Neuronal stem cell (in vitro differentiated cells): ENCODE measurements around the gene TNRC6B.

Experiments used
- DNase-seq: peaks from one replicate; pipeline ENCODE4 v3.0.0-alpha.2; 2013; ENCODE audit warnings: low spot score
- H2AFZ ChIP-seq: one replicate; pipeline ENCODE4 v1.6.1; 2013; ENCODE audit warnings: mild to moderate bottlenecking, low read length, inconsistent platforms
- H2AK5ac ChIP-seq: 2 replicates; pipeline ENCODE4 v1.6.1; 2013; ENCODE audit warnings: low read depth, mild to moderate bottlenecking, inconsistent platforms, low read length, moderate library complexity, mixed read lengths
- H2BK120ac ChIP-seq: 2 replicates; pipeline ENCODE4 v1.6.1; 2013; ENCODE audit warnings: low read depth, mild to moderate bottlenecking, inconsistent platforms, low read length, moderate library complexity, mixed read lengths
- H2BK12ac ChIP-seq: one replicate; pipeline ENCODE4 v1.6.1; 2013; ENCODE audit warnings: low read length, inconsistent platforms
- H2BK15ac ChIP-seq: 2 replicates; pipeline ENCODE4 v1.6.1; 2013; ENCODE audit warnings: mild to moderate bottlenecking, low read length, inconsistent platforms, mixed read lengths
- H2BK5ac ChIP-seq: one replicate; pipeline ENCODE4 v1.6.1; 2013; ENCODE audit warnings: inconsistent platforms, mild to moderate bottlenecking, low read length, moderate library complexity
- H3K14ac ChIP-seq: one replicate; pipeline ENCODE4 v1.6.1; 2013; ENCODE audit warnings: low read length, inconsistent platforms
- H3K18ac ChIP-seq: 2 replicates; pipeline ENCODE4 v1.6.1; 2013; ENCODE audit warnings: low read length, inconsistent platforms
- H3K23ac ChIP-seq: 2 replicates; pipeline ENCODE4 v1.6.1; 2013; ENCODE audit warnings: low read depth, mild to moderate bottlenecking, mixed read lengths, low read length, inconsistent platforms; ENCODE audit not compliant: poor library complexity
- H3K27ac ChIP-seq: replicated peaks from 3 replicates; pipeline ENCODE4 v1.5.1; 2013; ENCODE audit warnings: low read length, inconsistent platforms
- H3K27me3 ChIP-seq, 3 experiments: 2 replicates each; pipeline ENCODE4 v1.6.1; 2013; ENCODE audit warnings: low read length in 3 of 3, mild to moderate bottlenecking in 2 of 3, inconsistent platforms in 1 of 3, low read depth in 1 of 3, mixed read lengths in 1 of 3, moderate library complexity in 1 of 3; ENCODE audit not compliant: control insufficient read depth in 3 of 3, insufficient read depth in 3 of 3
- H3K36me3 ChIP-seq, 2 donors: replicated peaks in 1 of 2; 2 replicates each; pipeline ENCODE4 v1.6.1; 2013; ENCODE audit warnings: low read length in 2 of 2; ENCODE audit not compliant: control insufficient read depth in 2 of 2, insufficient read depth in 2 of 2
- H3K4ac ChIP-seq: 2 replicates; pipeline ENCODE4 v1.6.1; 2013; ENCODE audit warnings: inconsistent platforms, mild to moderate bottlenecking, low read length, moderate library complexity
- H3K4me1 ChIP-seq, 2 donors: 1 replicate in 1 of 2; 2 replicates in 1 of 2; pipeline ENCODE4 v1.6.1; 2013; ENCODE audit warnings: low read length in 2 of 2, low read depth in 1 of 2; ENCODE audit not compliant: control insufficient read depth in 2 of 2, insufficient read depth in 1 of 2
- H3K4me2 ChIP-seq: one replicate; pipeline ENCODE4 v1.6.1; 2013; ENCODE audit warnings: mild to moderate bottlenecking, low read length, inconsistent platforms; ENCODE audit not compliant: insufficient read depth, poor library complexity, severe bottlenecking
- H3K4me3 ChIP-seq, 2 donors: 2 replicates each; pipeline ENCODE4 v1.5.1; 2013; ENCODE audit warnings: low read length in 2 of 2, mild to moderate bottlenecking in 2 of 2, inconsistent platforms in 1 of 2, moderate library complexity in 1 of 2
- H3K79me1 ChIP-seq: one replicate; pipeline ENCODE4 v1.6.1; 2013; ENCODE audit warnings: low read depth, mild to moderate bottlenecking, inconsistent platforms, low read length, moderate library complexity
- H3K9ac ChIP-seq: one replicate; pipeline ENCODE4 v1.6.1; 2013; ENCODE audit warnings: mild to moderate bottlenecking, low read depth, low read length, inconsistent platforms; ENCODE audit not compliant: poor library complexity
- H3K9me3 ChIP-seq, 2 donors: replicated peaks in 1 of 2; 2 replicates each; pipeline versions ENCODE3 to v1.6.1; 2013; ENCODE audit warnings: low read length in 2 of 2, mild to moderate bottlenecking in 2 of 2, inconsistent platforms in 1 of 2, low read depth in 1 of 2, mixed read lengths in 1 of 2, moderate library complexity in 1 of 2; ENCODE audit not compliant: control insufficient read depth in 2 of 2, insufficient read depth in 1 of 2
- H4K8ac ChIP-seq: one replicate; pipeline ENCODE4 v1.6.1; 2013; ENCODE audit warnings: low read depth, mild to moderate bottlenecking, inconsistent platforms, low read length, moderate library complexity
- H4K91ac ChIP-seq: one replicate; pipeline ENCODE4 v1.6.1; 2013; ENCODE audit warnings: low read length, low read depth, mild to moderate bottlenecking, inconsistent platforms; ENCODE audit not compliant: poor library complexity
- WGBS, 2 donors: extraction: QIAGEN DNeasy Blood & Tissue Kit; methylation state at CpG; one replicate each; pipeline ENCODE4 v1.1.7; 2013; ENCODE audit warnings: missing lambda C conversion rate in 2 of 2, mixed read lengths in 1 of 2; ENCODE audit not compliant: insufficient read length in 2 of 2, insufficient replicate concordance in 1 of 2; ENCODE audit errors: extremely low coverage in 2 of 2; 5-methylcytosine and 5-hydroxymethylcytosine counted together

TNRC6B gene

DNA sequence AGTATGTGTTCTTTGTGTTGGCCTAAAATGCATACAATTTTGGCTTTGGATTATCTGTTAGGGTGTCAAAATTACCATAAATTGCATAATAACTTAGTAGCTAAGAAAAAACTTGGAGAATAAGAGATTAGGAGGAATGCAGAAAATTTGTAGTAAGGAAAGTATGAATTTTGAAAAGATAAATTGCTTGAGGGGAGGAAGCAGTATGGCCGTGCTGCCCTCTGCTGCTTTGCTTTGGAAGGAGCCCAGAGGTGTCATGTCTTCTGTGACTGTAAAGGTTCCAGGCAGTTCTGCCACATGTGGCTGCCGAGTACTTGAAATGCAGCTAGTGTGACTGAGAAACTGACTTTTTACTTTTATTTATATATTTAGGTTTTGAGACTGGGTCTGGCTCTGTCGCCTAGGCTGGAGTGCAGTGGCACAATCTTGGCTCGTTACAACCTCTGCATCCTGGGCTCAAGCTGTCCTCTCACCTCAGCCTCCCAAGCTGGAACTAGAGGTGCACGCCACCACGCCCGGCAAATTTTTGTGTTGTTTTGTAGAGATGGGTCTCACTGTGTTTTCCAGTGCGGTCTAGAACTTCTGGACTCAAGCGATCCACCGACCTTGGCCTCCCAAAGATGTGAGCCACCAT, 170.4 kb downstream of the TNRC6B start:
- H3K9me3 ChIP-seq: peaks cover 0 to 2% of the 10 kb centered on the region in 2 donors
- no peak overlapping the region for H3K4me2 ChIP-seq
- no peak overlapping the region for H2BK5ac ChIP-seq
- no peak overlapping the region for H3K4ac ChIP-seq
- no peak overlapping the region for H3K23ac ChIP-seq
- H2AK5ac ChIP-seq: no peak overlapping the region
- no peaks in the 10 kb centered on the region for H3K27me3 ChIP-seq
- H3K27ac ChIP-seq: no peak overlapping the region
- no peak overlapping the region for H2BK12ac ChIP-seq
- no peak overlapping the region for H3K9ac ChIP-seq
- H3K4me3 ChIP-seq: peak overlapping the region in 1 of 2 donors; percentile 84
- no peak overlapping the region for H4K8ac ChIP-seq
- no peak overlapping the region for H2AFZ ChIP-seq
- H4K91ac ChIP-seq: no peak overlapping the region
- DNase-seq: no peak
- WGBS, 2 donors: no CpG with 5 or more reads among the region's 10 CpGs
- H3K79me1 ChIP-seq: peaks cover 7% of the 10 kb centered on the region
- peaks cover 2 to 10% of the 10 kb centered on the region in 2 donors for H3K4me1 ChIP-seq
- no peak overlapping the region for H2BK120ac ChIP-seq
- H3K14ac ChIP-seq: no peak overlapping the region
- H2BK15ac ChIP-seq: no peak overlapping the region
- peaks cover 9 to 49% of the 10 kb centered on the region in 2 donors for H3K36me3 ChIP-seq
- H3K18ac ChIP-seq: no peak overlapping the region

DNA sequence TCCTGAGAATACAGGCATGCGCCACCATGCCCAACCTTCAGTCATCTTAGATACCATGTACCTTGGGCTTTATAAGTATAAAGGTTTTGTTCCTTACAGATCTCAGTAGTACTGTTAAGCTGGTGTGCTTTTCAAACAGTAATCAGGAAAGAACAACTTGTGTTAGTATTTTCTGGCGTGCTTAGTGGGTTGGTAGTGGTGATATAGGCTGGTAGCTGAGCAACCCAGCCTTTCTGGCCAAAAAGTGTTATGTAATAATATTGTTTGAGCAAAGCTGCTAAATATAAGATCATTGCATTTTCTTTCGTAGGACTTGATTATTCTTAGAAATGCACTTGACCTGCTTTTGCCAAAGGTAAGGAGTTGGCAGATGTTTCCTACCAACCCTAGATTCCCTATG, 175.0 kb downstream of the TNRC6B start:
- WGBS, 2 donors: no CpG with 5 or more reads among the region's 3 CpGs
- H4K91ac ChIP-seq: no peak overlapping the region

DNA sequence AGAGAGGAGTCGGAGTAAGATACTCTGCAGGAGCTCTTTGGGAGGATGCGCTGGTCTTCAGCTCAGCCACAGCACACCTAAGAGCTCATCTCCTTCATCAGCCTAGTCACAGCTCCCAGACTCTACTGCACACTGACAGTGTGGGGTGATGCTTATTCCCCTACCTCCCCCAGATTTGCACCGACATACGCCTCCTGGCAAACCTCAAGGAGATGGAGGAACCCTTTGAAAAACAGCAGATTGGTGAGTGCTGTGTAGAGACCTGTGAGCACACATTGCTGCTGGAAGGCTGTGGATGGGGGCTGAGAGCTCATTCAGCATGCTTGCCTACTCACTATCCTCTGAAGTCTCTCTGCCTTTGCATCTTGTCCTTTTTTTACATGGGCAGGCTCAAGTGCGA, 183.4 kb downstream of the TNRC6B start:
- H3K4me1 ChIP-seq: no peaks in the 10 kb centered on the region
- H3K4ac ChIP-seq: no peak overlapping the region
- H3K79me1 ChIP-seq: no peaks in the 10 kb centered on the region
- peaks cover 59 to 96% of the 10 kb centered on the region in 2 donors for H3K36me3 ChIP-seq
- H3K9ac ChIP-seq: no peak overlapping the region
- no peak overlapping the region for H2BK120ac ChIP-seq
- no peaks in the 10 kb centered on the region for H3K27me3 ChIP-seq
- no peak overlapping the region for H4K8ac ChIP-seq
- no peak overlapping the region for H2BK5ac ChIP-seq
- H3K18ac ChIP-seq: no peak overlapping the region
- no peak overlapping the region for H3K23ac ChIP-seq
- H3K27ac ChIP-seq: no peak overlapping the region
- H3K9me3 ChIP-seq: peaks cover 0 to 3% of the 10 kb centered on the region in 2 donors
- WGBS, 2 donors: no CpG with 5 or more reads among the region's 5 CpGs
- H3K14ac ChIP-seq: no peak overlapping the region
- no peak overlapping the region for H2BK15ac ChIP-seq
- no peak overlapping the region for H2AFZ ChIP-seq
- DNase-seq: no peak
- no peak overlapping the region for H2AK5ac ChIP-seq
- H2BK12ac ChIP-seq: no peak overlapping the region
- H3K4me2 ChIP-seq: no peak overlapping the region
- H3K4me3 ChIP-seq: no peak overlapping the region
- H4K91ac ChIP-seq: no peak overlapping the region

More for the DNA sequence above, 175.0 kb downstream of the TNRC6B start:
- Histone ChIP-seq H3K27ac (no peak overlapping the region), H2BK12ac (no peak overlapping the region), H2AFZ (no peak overlapping the region), H3K14ac (no peak overlapping the region), H2BK5ac (no peak overlapping the region), H3K4me2 (no peak overlapping the region), H3K36me3 (peaks cover 17 to 92% of the 10 kb centered on the region in 2 donors), H3K27me3 (no peaks in the 10 kb centered on the region), H3K4me3 (no peak overlapping the region), H3K79me1 (peaks cover 2% of the 10 kb centered on the region), H3K9me3 (no peaks in the 10 kb centered on the region), H3K4me1 (peaks cover 0 to 5% of the 10 kb centered on the region in 2 donors), H2AK5ac (no peak overlapping the region), H3K18ac (no peak overlapping the region), H3K23ac (no peak overlapping the region), H2BK120ac (no peak overlapping the region), H3K4ac (no peak overlapping the region), H2BK15ac (no peak overlapping the region), H3K9ac (no peak overlapping the region), H4K8ac (no peak overlapping the region)
- no peak for DNase-seq

DNA sequence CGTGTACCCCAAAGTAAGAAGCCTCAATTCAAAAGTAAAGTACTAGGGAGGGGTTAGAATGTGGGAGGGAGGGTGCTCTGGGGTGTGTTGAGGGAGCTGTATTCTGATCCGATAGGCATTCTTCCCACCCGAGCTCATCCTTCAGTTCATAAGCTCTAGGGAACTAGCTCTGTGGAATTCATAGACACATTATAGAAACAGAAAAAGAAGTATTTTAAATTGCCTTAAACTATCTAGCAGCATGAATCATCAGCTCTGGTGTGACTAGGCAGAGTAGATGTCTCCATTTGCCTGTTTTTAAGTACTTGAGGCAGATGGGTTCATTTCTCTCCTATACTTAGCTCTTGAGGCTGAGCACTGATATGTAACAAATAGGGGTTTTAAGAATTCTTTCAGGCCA, 185.3 kb downstream of the TNRC6B start:
- H3K23ac ChIP-seq: no peak overlapping the region
- H3K4me1 ChIP-seq: no peaks in the 10 kb centered on the region
- H4K8ac ChIP-seq: no peak overlapping the region
- H3K36me3 ChIP-seq: peaks cover 64 to 98% of the 10 kb centered on the region in 2 donors
- no peak overlapping the region for H4K91ac ChIP-seq
- no peak overlapping the region for H3K27ac ChIP-seq
- no peak overlapping the region for H2AK5ac ChIP-seq
- H2BK12ac ChIP-seq: no peak overlapping the region
- H2BK15ac ChIP-seq: no peak overlapping the region
- no peak overlapping the region for H2BK120ac ChIP-seq
- H3K4me3 ChIP-seq: no peak overlapping the region
- no peak overlapping the region for H2AFZ ChIP-seq
- no peak for DNase-seq
- no peak overlapping the region for H3K14ac ChIP-seq
- no CpG with 5 or more reads among the region's 3 CpGs for WGBS, 2 donors
- no peak overlapping the region for H3K9ac ChIP-seq
- H3K9me3 ChIP-seq: peaks cover 0 to 3% of the 10 kb centered on the region in 2 donors
- H2BK5ac ChIP-seq: no peak overlapping the region
- H3K4ac ChIP-seq: no peak overlapping the region
- no peaks in the 10 kb centered on the region for H3K79me1 ChIP-seq
- no peaks in the 10 kb centered on the region for H3K27me3 ChIP-seq
- H3K18ac ChIP-seq: no peak overlapping the region
- no peak overlapping the region for H3K4me2 ChIP-seq
